ENCODE data around the gene CCDC15. TPM values are rescaled to one million over a fixed set of nuclear protein-coding genes. Genes with fewer than 3 reads are reported as not detected.
"Not testable (repeated sequence)": the region's sequence is repeated elsewhere in the genome, so short reads cannot be mapped to it uniquely, and the experiment has no call there.

The CCDC15 gene
- total and polyA plus RNA-seq, 2 donors = 0.79 to 12.1 TPM

DNA sequence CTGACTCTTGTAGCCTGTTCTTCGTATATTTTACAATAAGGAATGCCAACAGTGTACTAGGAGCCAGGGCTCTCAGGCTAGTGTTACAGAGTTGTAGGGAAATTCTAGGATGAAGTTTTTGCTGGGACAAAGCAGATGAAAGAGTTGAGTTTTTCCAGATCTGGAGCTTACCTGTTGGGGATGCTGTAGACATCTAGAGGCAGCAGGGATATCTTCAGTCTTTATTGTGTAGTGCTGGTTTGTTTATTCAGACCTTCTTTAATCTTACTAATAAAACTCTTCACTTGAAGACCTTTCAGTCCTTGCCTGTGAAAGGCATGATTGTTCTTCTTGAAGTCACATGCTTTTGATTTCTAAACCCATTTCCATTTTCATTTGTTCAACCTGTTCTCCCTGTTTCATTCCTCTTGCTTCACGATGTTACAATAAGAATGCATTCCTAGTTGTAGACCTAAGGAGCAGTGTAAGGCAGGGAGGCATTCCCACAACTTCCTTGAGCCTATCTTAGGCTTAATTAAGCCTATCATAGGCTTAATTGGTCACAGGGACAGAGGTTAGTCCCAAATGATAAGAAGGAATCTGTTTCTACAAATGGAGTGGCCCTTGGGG, 101.2 kb downstream of the CCDC15 start:
- no peaks in the 10 kb centered on the region for H3K4me1 ChIP-seq (ENCODE audit: insufficient read depth)
- H3K27ac ChIP-seq (ENCODE audit: low read depth) = no peak overlapping the region
- no peak overlapping the region for H3K4me3 ChIP-seq (ENCODE audit: low read depth, low read length)
- DNase-seq (ENCODE audit: extremely low spot score) = no peak
- H3K36me3 ChIP-seq (ENCODE audit: insufficient read depth) = no peaks in the 10 kb centered on the region
- 56% methylated on average over 2 of the region's 2 CpGs for WGBS

DNA sequence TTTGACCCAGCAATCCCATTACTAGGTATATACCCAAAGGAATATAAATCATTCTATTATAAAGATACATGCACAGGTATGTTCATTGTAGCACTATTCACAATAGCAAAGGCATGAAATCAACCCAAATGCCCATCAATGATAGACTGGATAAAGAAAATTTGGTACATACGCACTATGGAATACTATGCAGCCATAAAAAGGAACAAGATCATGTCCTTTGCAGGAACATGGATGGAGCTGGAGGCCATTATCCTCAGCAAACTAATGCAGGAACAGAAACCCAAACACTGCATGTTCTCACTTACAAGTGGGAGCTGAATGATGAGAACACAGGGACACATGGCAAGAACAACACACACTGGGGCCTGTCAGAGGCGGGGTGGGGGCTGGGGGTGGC, 102.1 kb downstream of the CCDC15 start:
- DNase-seq (ENCODE audit: extremely low spot score); H3K4me1 ChIP-seq (ENCODE audit: insufficient read depth); H3K27ac ChIP-seq (ENCODE audit: low read depth); H3K36me3 ChIP-seq (ENCODE audit: insufficient read depth); H3K4me3 ChIP-seq (ENCODE audit: low read depth, low read length): not testable (repeated sequence)
- 100% methylated on average over 2 of the region's 2 CpGs for WGBS

DNA sequence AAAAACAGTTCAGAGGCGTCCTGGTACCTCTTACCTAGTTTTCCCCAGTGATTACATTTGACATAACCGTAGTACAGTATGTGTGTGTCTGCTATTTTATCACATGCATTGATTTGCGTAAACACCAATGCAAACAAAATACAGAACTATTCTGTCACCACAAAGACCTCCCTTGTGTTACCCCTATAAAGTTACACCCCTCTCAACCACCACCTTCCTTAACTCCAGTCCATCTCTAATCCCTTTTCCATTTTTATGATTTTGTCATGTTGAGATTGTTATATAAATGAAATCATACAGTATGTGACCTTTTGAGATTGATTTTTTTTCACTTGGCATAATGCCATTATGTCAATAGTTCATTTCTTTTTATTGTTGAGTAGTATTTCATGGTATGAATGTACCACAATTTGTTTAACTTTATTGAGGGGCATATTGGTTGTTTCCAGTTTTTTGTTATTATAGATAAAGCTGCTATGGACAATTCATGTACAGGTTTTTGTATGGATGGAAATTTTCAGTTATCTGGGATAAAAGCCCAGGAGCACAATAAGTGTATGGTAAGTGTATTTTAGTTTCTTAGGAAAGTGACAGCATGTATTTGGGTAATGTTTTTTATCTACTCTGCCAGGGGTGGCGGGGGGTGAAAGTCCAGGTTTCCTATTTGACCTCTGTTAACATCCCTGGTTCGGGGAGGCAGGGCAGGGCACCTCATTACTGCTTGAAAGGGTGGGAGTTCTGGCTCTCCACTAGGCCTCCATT, 103.1 kb downstream of the CCDC15 start:
- no peak overlapping the region for H3K27ac ChIP-seq (ENCODE audit: low read depth)
- DNase-seq (ENCODE audit: extremely low spot score) = no peak
- H3K36me3 ChIP-seq (ENCODE audit: insufficient read depth) = no peaks in the 10 kb centered on the region
- no peaks in the 10 kb centered on the region for H3K4me1 ChIP-seq (ENCODE audit: insufficient read depth)
- no peak overlapping the region for H3K4me3 ChIP-seq (ENCODE audit: low read depth, low read length)
- 71% methylated on average over 5 of the region's 5 CpGs for WGBS

DNA sequence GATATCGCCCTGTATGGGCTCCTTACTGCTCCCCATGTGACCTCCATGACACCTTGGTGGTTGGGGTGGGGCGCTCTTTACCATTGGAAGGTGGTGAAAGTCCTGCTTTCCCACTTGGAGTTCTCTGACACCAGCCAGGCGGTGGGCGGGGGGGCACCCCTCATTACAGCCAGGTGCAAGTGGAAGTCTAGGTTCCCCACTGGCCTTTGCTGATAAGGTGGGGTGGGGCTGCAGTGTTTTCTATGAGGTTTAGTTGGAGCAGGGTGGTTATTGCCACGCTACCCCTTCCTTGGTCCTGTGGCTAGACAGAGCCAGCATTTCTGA, 103.7 kb downstream of the CCDC15 start:
- Histone ChIP-seq H3K27ac (ENCODE audit: low read depth) (no peak overlapping the region), H3K36me3 (ENCODE audit: insufficient read depth) (no peaks in the 10 kb centered on the region), H3K4me3 (ENCODE audit: low read depth, low read length) (no peak overlapping the region), H3K4me1 (ENCODE audit: insufficient read depth) (no peaks in the 10 kb centered on the region)
- DNase-seq (ENCODE audit: extremely low spot score) = no peak
- 97% methylated on average over 5 of the region's 5 CpGs for WGBS

GRCh38 chr11:125061281-125061680, 107.3 kb downstream of the CCDC15 start:
- Histone ChIP-seq H3K27ac (ENCODE audit: low read depth) (no peak overlapping the region), H3K4me3 (ENCODE audit: low read depth, low read length) (no peak overlapping the region), H3K36me3 (ENCODE audit: insufficient read depth) (no peaks in the 10 kb centered on the region), H3K4me1 (ENCODE audit: insufficient read depth) (no peaks in the 10 kb centered on the region)
- 68% methylated on average over 4 of the region's 4 CpGs for WGBS
- no peak for DNase-seq (ENCODE audit: extremely low spot score)

- Histone ChIP-seq H3K4me1 (ENCODE audit: insufficient read depth) (no peaks in the 10 kb centered on the region), H3K36me3 (ENCODE audit: insufficient read depth) (no peaks in the 10 kb centered on the region), H3K4me3 (ENCODE audit: low read depth, low read length) (peak overlapping the region; percentile 51), H3K27ac (ENCODE audit: low read depth) (peak overlapping the region; percentile 25)
- no peak for DNase-seq (ENCODE audit: extremely low spot score)
- 39% methylated on average over 19 of the region's 19 CpGs for WGBS
Measured at GRCh38 chr11:125062218-125062930, 108.4 kb downstream of the CCDC15 start.

DNA sequence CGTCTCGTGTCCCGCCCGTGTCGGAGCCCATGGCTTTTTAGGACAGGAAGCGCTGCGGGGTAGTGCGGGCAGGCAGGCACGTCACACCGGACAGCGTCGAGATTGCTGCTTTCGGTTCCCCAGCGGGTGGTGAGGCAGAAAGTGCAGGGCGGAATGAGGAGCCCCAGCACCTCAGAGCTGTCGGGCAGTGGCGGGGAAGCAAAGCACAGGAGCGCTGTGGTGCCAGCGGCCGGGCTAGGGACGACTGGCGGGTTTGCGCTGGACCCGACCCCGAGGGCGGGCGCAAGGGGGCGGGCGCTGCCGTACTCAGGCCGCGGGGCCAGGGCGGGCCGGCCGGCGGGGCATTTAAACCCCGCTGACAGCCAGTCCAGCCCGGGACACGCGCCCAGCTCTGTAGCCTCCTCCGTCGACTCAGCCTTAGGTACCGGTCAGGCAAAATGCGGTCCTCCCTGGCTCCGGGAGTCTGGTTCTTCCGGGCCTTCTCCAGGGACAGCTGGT, 109.0 kb downstream of the CCDC15 start, which contains the start of gene SLC37A2:
TSS of gene SLC37A2 (plus strand) at position 375 of the 498 bp plus-strand sequence. CDS start at position 438, 63 bp downstream.
- WGBS = under 1% methylated on average over 46 of the region's 46 CpGs
- DNase-seq (ENCODE audit: extremely low spot score) = no peak
- peak within 1 kb of the TSS; percentile 70 for H3K27ac ChIP-seq (ENCODE audit: low read depth)

DNA sequence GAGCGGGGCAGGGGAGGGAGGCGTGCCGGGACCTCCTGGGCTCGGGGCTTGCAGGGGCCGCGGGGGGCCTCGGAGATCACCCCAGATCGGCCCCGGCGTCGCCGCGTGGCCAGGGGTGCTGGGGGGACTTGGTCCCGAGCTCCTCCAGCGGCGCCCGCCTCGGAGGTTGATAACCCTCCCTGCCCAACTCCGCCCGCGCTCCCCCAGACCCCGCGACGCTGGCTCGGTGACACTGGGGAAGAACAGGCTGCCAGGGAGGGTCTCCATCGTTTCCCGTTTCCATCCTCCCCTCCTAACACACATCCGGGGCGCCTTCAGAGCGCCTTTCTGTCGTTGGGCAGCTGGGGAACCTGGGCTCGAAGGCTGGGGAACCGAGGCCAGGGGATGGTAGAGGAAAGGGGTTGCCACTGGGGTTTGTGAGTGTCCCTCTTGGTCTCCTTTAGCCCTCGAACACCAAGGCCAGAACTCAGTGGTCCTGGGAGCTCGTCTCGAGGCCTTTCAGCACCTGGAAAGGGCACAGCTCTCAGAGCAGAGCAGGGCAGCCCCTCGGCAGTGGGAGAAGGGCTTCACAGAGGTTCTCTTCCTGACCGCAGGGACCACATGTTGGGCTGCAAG, 109.5 kb downstream of the CCDC15 start:
- H3K36me3 ChIP-seq (ENCODE audit: insufficient read depth) = no peaks in the 10 kb centered on the region
- H3K4me1 ChIP-seq (ENCODE audit: insufficient read depth) = no peaks in the 10 kb centered on the region
- 4% methylated on average over 38 of the region's 38 CpGs for WGBS
- H3K27ac ChIP-seq (ENCODE audit: low read depth) = no peak overlapping the region
- no peak for DNase-seq (ENCODE audit: extremely low spot score)
- H3K4me3 ChIP-seq (ENCODE audit: low read depth, low read length) = peak overlapping the region; percentile 51

More for the DNA sequence above, 109.0 kb downstream of the CCDC15 start, which contains the start of gene SLC37A2:
- no peaks in the 10 kb centered on the region for H3K36me3 ChIP-seq (ENCODE audit: insufficient read depth)
- no peaks in the 10 kb centered on the region for H3K4me1 ChIP-seq (ENCODE audit: insufficient read depth)
- H3K4me3 ChIP-seq (ENCODE audit: low read depth, low read length) = peak within 1 kb of the TSS; percentile 51

GRCh38 chr11:125064070-125064469, 110.1 kb downstream of the CCDC15 start:
- Histone ChIP-seq H3K36me3 (ENCODE audit: insufficient read depth) (no peaks in the 10 kb centered on the region), H3K4me1 (ENCODE audit: insufficient read depth) (no peaks in the 10 kb centered on the region), H3K4me3 (ENCODE audit: low read depth, low read length) (no peak overlapping the region), H3K27ac (ENCODE audit: low read depth) (no peak overlapping the region)
- no peak for DNase-seq (ENCODE audit: extremely low spot score)
- WGBS = 68% methylated on average over 7 of the region's 7 CpGs

- WGBS = 90% methylated on average over 4 of the region's 4 CpGs
- Histone ChIP-seq H3K4me3 (ENCODE audit: low read depth, low read length) (no peak overlapping the region), H3K4me1 (ENCODE audit: insufficient read depth) (no peaks in the 10 kb centered on the region), H3K27ac (ENCODE audit: low read depth) (no peak overlapping the region), H3K36me3 (ENCODE audit: insufficient read depth) (no peaks in the 10 kb centered on the region)
- no peak for DNase-seq (ENCODE audit: extremely low spot score)
Measured at GRCh38 chr11:125068368-125068767, 114.4 kb downstream of the CCDC15 start.

DNA sequence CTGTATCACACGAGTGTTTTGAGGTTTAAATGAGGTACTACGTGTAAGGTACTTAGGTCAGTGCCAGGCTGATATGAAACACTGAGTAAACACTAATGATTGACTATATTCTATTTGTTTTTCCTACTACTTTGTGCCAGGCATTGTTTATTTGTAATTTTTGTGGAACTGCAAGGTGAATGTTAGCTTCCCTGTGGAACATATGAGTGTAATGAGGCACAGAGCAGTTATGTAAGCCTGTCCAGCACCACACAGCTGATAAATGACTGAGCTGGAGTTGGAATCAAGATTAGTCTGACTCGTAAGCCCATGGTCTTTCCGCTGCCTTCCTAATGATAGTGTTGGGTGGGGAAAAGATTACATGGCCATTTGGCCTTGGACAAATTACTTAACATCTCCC, 115.0 kb downstream of the CCDC15 start:
- DNase-seq (ENCODE audit: extremely low spot score) = no peak
- WGBS = 78% methylated on average over 4 of the region's 4 CpGs
- no peaks in the 10 kb centered on the region for H3K36me3 ChIP-seq (ENCODE audit: insufficient read depth)
- no peaks in the 10 kb centered on the region for H3K4me1 ChIP-seq (ENCODE audit: insufficient read depth)
- H3K4me3 ChIP-seq (ENCODE audit: low read depth, low read length) = no peak overlapping the region
- H3K27ac ChIP-seq (ENCODE audit: low read depth) = no peak overlapping the region

DNA sequence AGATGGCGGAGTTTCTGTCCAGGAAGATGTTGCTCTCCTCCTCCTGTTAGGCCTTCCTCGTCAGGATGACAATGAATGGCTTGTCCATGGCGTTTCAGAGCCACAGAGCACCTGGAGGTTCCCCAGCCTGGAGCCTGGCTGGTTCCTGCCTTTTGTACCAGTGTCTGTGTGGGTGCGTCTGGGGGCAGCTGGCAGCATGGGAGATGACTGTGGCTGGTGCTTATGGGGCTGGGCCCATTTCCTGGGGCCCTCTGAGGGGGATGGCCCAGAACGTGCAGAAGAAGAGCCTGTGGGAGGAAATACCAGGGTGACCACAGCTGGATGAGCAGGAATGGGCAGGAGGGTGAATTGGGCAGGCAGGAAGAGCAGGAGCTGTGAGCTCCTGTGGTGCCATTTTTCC, 115.8 kb downstream of the CCDC15 start:
- Histone ChIP-seq H3K4me1 (ENCODE audit: insufficient read depth) (no peaks in the 10 kb centered on the region), H3K36me3 (ENCODE audit: insufficient read depth) (no peaks in the 10 kb centered on the region), H3K4me3 (ENCODE audit: low read depth, low read length) (no peak overlapping the region), H3K27ac (ENCODE audit: low read depth) (no peak overlapping the region)
- 71% methylated on average over 5 of the region's 5 CpGs for WGBS
- no peak for DNase-seq (ENCODE audit: extremely low spot score)

DNA sequence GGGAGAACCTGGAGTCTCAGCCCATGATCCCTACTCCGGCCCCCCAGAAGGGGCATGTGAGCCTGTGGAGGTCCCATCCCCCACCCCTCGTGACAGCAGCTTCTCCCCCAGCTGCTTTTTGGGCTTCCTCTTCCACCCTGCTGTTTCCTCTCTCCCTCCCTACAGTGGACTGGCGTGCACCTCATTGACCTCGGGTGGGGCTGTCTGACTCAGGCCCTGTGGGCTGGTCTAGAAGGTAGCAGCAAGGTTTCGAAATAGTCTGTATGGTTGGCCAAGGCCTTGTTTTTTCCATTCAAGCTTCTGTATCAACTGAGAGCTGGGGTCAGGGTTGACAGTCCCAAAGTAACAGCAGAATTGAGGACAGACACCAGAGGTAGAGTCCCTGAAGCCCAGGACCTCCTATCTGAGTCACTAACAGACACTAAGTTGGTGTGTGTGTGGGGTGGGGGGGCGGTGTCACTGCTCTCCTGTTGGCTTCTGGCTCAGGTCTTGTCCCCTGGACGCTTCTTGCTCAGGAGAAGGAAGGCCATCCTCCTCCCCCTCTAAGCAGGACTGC, 116.8 kb downstream of the CCDC15 start:
- peak overlapping the region; percentile 40 for H3K27ac ChIP-seq (ENCODE audit: low read depth)
- H3K36me3 ChIP-seq (ENCODE audit: insufficient read depth) = no peaks in the 10 kb centered on the region
- DNase-seq (ENCODE audit: extremely low spot score) = no peak
- H3K4me3 ChIP-seq (ENCODE audit: low read depth, low read length) = no peak overlapping the region
- 49% methylated on average over 7 of the region's 7 CpGs for WGBS
- H3K4me1 ChIP-seq (ENCODE audit: insufficient read depth) = no peaks in the 10 kb centered on the region
